HCT116 (cell line): ENCODE data around the gene ELFN1. TPM values are rescaled to one million over a fixed set of nuclear protein-coding genes. Genes with fewer than 3 reads are reported as not detected.

Experiments
- ATAC-seq: fragments of 200-7000 bp; cut with Tn5 transposase; 2 replicates; pipeline ENCODE4 v1.9.1; 2020; ENCODE audit warnings: mild to moderate bottlenecking, moderate library complexity
- BruUV-seq: library from RNA; stranded (reverse); fragments of 400-500 nt; replicated peaks from 2 replicates; lab custom pipeline; 2021; lab: Mats Ljungman, UMichigan
- CTCF ChIA-PET: fragments of 300-600 bp; sonication (Branson Sonifier 250); formaldehyde crosslinking; loops from one replicate; lab custom pipeline; 2021; ENCODE audit warnings: antibody characterized with exemption; lab: Charles Lee
- POLR2A ChIA-PET: fragments of 300-600, 350-600 bp; sonication (Branson Sonifier 250); formaldehyde crosslinking; loops from one replicate; lab custom pipeline; 2021; ENCODE audit warnings: antibody characterized with exemption; lab: Charles Lee
- RAD21 ChIA-PET, 2 experiments: fragments of 300-600 bp; sonication (Branson Sonifier 250); formaldehyde crosslinking; loops; one replicate each; lab custom pipeline; 2023; ENCODE audit warnings: low total read pairs in 2 of 2; ENCODE audit not compliant: uncharacterized antibody in 2 of 2, unreplicated experiment in 2 of 2, low non-redundant PET in 1 of 2; lab: Charles Lee
- DNase-seq: peaks from one replicate; pipeline ENCODE4 v3.0.0-alpha.2; 2010; ENCODE audit warnings: low read depth, low spot score
- H2AFZ ChIP-seq: fragments of 200-600 bp; shearing (Covaris generic), sonication (generic); 2 replicates; pipeline ENCODE4 v1.6.1; 2017; ENCODE audit warnings: low read depth, mixed run types, mixed read lengths, antibody characterized with exemption, low read length; ENCODE audit not compliant: poor library complexity, severe bottlenecking
- H3K27ac ChIP-seq: 2 replicates; pipeline ENCODE4 v1.5.1; 2012; ENCODE audit warnings: low read depth, low read length
- H3K27me3 ChIP-seq: fragments of 200-600 bp; sonication (generic); 2 replicates; pipeline ENCODE4 v1.6.1; 2016; ENCODE audit warnings: mixed run types, low read length, mixed read lengths; ENCODE audit not compliant: insufficient read depth
- H3K36me3 ChIP-seq, 2 experiments: fragments of 200-500 bp in 1 of 2; fragments of 200-600 bp in 1 of 2; sonication (Bioruptor generic) in 1 of 2; sonication (generic) in 1 of 2; 2 replicates each; pipeline versions ENCODE4 v1.5.1 to v1.6.1; 2014 to 2016; ENCODE audit warnings: low read length in 2 of 2, inconsistent platforms in 1 of 2, mixed read lengths in 1 of 2, mixed run types in 1 of 2; ENCODE audit not compliant: insufficient read depth in 2 of 2, control insufficient read depth in 1 of 2
- H3K4me1 ChIP-seq, 2 experiments: fragments of 200-600 bp in 1 of 2; sonication (generic) in 1 of 2; 2 replicates each; pipeline versions ENCODE4 v1.5.1 to v1.6.1; 2012 to 2017; ENCODE audit warnings: low read length in 2 of 2, inconsistent platforms in 1 of 2, mild to moderate bottlenecking in 1 of 2, mixed read lengths in 1 of 2, mixed run types in 1 of 2, moderate library complexity in 1 of 2; ENCODE audit not compliant: insufficient read depth in 2 of 2, control insufficient read depth in 1 of 2
- H3K4me2 ChIP-seq: fragments of 200-600 bp; sonication (generic); 2 replicates; pipeline ENCODE4 v1.6.1; 2017; ENCODE audit warnings: mixed run types, low read length, mixed read lengths
- H3K4me3 ChIP-seq, 2 experiments: fragments of 200-600 bp in 1 of 2; sonication (generic) in 1 of 2; replicated peaks in 1 of 2; 2 replicates each; pipeline ENCODE4 v1.5.1; 2011 to 2016; ENCODE audit warnings: low read length in 2 of 2, control low read depth in 1 of 2, low read depth in 1 of 2, mild to moderate bottlenecking in 1 of 2, mixed read lengths in 1 of 2, mixed run types in 1 of 2
- H3K79me2 ChIP-seq: fragments of 200-600 bp; sonication (generic); 2 replicates; pipeline ENCODE4 v1.6.1; 2017; ENCODE audit warnings: mild to moderate bottlenecking, mixed run types, low read length, moderate library complexity, mixed read lengths; ENCODE audit not compliant: insufficient read depth
- H3K9ac ChIP-seq: fragments of 200-600 bp; sonication (generic); 2 replicates; pipeline ENCODE4 v1.6.1; 2016; ENCODE audit warnings: low read length, mixed read lengths
- H3K9me2 ChIP-seq: fragments of 200-600 bp; sonication (generic), shearing (Covaris generic); 2 replicates; pipeline ENCODE4 v1.6.1; 2017; ENCODE audit warnings: mixed run types, mild to moderate bottlenecking, moderate library complexity; ENCODE audit not compliant: insufficient read depth
- H3K9me3 ChIP-seq, 2 experiments: fragments of 200-500 bp in 1 of 2; fragments of 200-600 bp in 1 of 2; sonication (Bioruptor generic) in 1 of 2; sonication (generic) in 1 of 2; 2 replicates each; pipeline ENCODE4 v1.6.1; 2014 to 2017; ENCODE audit warnings: low read length in 2 of 2, mixed read lengths in 2 of 2, inconsistent platforms in 1 of 2, low read depth in 1 of 2, mild to moderate bottlenecking in 1 of 2, mixed run types in 1 of 2, moderate library complexity in 1 of 2; ENCODE audit not compliant: control insufficient read depth in 1 of 2, insufficient read depth in 1 of 2
- H4K20me1 ChIP-seq: fragments of 200-600 bp; sonication (generic), shearing (Covaris generic); 2 replicates; pipeline ENCODE4 v1.6.1; 2017; ENCODE audit warnings: mixed run types, mild to moderate bottlenecking, moderate library complexity; ENCODE audit not compliant: insufficient read depth
- RAD21 ChIP-seq: IDR thresholded peaks from 2 replicates; pipeline ENCODE4 v1.6.1; 2012; ENCODE audit warnings: low read depth, mild to moderate bottlenecking
- TCF7L2 ChIP-seq: IDR thresholded peaks from 2 replicates; pipeline ENCODE4 v1.7.0; 2011; ENCODE audit warnings: borderline replicate concordance, inconsistent platforms; ENCODE audit not compliant: insufficient read depth, insufficient read length; ENCODE audit errors: extremely low read depth
- ZFX ChIP-seq: fragments of 450-650 bp; IDR thresholded peaks from 2 replicates; pipeline ENCODE4 v1.6.1; 2017
- intact Hi-C: fragments of 100-400 bp; cut with micrococcal nuclease; formaldehyde crosslinking; loops from 2 replicates; pipeline ENCODE4 v1.10.0; 2022
- total RNA-seq: library from RNA; stranded (reverse); gene quantifications from one replicate; pipeline ENCODE4 v1.2.1, GENCODE V29; 2021; ENCODE audit not compliant: unreplicated experiment
- TF ChIP-seq, protein P1 (sequence below), 3 experiments: fragments of 200-600 bp in 1 of 3; sonication (generic) in 1 of 3; IDR thresholded peaks in 2 of 3; conservative IDR thresholded peaks in 1 of 3; 2 replicates each; pipeline ENCODE4 v1.5.1; 2012 to 2017; ENCODE audit warnings: low read depth in 2 of 3, low read length in 2 of 3, antibody characterized with exemption in 1 of 3, borderline replicate concordance in 1 of 3, control low read depth in 1 of 3, mild to moderate bottlenecking in 1 of 3, mixed read lengths in 1 of 3, mixed run types in 1 of 3, moderate library complexity in 1 of 3; ENCODE audit not compliant: insufficient read depth in 1 of 3
- TF ChIP-seq, protein P2 (sequence below): IDR thresholded peaks from 2 replicates; pipeline ENCODE4 v1.6.1; 2012

The ELFN1 gene
- total RNA-seq, 1 experiment from 2014 or later = 4.4 TPM

DNA sequence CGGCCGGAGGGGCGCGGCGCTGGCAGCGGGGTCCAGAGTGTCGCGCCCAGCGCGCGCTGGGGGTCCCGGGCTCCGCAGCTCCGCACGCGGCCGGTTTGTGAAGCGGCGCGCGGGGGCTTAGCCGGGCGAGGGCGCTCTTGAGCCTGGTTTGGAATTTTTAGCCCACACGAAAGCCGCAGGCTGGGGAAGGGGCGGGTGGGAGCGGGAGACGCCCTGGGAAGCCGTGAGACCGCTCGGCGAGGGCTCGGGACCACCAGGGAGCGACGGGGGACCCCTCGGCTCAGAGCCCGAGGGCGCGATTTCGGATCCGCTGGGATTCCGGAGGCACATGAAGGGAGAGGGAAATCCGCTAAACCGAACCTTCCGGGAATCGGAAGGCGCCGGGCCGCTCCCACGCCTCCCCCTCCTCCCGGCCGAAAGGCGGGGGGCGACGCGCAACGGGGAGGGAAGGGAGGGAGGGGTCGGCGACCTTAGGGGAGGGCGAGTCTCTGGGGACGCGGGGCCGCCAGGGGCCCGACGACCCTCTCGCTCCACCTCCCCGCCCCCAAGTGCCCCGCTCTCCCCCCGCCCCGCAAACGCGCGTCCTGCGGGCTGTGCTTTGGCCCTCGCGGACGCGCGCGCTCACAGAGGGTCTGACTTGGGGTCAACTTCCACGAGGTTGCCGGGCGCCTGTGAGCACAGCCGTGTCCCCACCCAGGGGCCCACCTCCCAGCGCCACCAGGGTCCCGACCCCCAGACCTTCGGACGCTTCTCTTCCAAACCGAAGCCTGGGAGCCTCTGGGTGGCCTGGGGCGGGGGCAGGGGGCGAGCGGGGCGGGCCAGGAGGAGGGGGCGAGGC, 5.1 kb upstream of the ELFN1 start:
- H3K9me3 ChIP-seq = no peaks in the 10 kb centered on the region
- ATAC-seq (peak; percentile 77), DNase-seq (peak; percentile 18)
- H2AFZ ChIP-seq = no peak overlapping the region
- ChIA-PET RAD21 (interaction anchor here (0.6 to 0.9 kb wide), 3 partner anchors 84 to 93 kb away, joined by 3 to 5 read pairs (median 3); no protein-coding TSS in a partner anchor), POLR2A (interaction anchor here (0.6 kb wide), 1 partner anchor 317 kb away, joined by 3 read pairs; no protein-coding TSS in a partner anchor), CTCF (interaction anchor here (0.6 to 1.0 kb wide), 14 partner anchors 8 to 1616 kb away, joined by 3 to 10 read pairs (median 4); no protein-coding TSS in a partner anchor)
- no TSS peak for BruUV-seq
- no peaks in the 10 kb centered on the region for H3K36me3 ChIP-seq
- no peak overlapping the region for H3K27ac ChIP-seq
- peak overlapping the region; percentile 23; the same call in 1 of the 2 replicates for H3K9ac ChIP-seq
- TF ChIP-seq, protein P1, sequence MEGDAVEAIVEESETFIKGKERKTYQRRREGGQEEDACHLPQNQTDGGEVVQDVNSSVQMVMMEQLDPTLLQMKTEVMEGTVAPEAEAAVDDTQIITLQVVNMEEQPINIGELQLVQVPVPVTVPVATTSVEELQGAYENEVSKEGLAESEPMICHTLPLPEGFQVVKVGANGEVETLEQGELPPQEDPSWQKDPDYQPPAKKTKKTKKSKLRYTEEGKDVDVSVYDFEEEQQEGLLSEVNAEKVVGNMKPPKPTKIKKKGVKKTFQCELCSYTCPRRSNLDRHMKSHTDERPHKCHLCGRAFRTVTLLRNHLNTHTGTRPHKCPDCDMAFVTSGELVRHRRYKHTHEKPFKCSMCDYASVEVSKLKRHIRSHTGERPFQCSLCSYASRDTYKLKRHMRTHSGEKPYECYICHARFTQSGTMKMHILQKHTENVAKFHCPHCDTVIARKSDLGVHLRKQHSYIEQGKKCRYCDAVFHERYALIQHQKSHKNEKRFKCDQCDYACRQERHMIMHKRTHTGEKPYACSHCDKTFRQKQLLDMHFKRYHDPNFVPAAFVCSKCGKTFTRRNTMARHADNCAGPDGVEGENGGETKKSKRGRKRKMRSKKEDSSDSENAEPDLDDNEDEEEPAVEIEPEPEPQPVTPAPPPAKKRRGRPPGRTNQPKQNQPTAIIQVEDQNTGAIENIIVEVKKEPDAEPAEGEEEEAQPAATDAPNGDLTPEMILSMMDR (IDR thresholded peaks at IDR 0.05 in 2 of 3, conservative IDR thresholded peaks at IDR 0.05 in 1 of 3; ENCODE audit: borderline replicate concordance in 1 of 3, insufficient read depth in 1 of 3, low read depth in 2 of 3, low read length in 2 of 3) = peak; percentile 74 to 95 (median 83)
- peak; percentile 79 for TF ChIP-seq RAD21
- TF ChIP-seq, protein P2, sequence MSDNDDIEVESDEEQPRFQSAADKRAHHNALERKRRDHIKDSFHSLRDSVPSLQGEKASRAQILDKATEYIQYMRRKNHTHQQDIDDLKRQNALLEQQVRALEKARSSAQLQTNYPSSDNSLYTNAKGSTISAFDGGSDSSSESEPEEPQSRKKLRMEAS = 0 out of 2 replicates have a peak, but pooled peaks have one; percentile 18
- TF ChIP-seq ZFX = no peak
- TF ChIP-seq TCF7L2 = no peak
- no peaks in the 10 kb centered on the region for H3K9me2 ChIP-seq
- H3K4me2 ChIP-seq = peak overlapping the region; percentile 81
- no peaks in the 10 kb centered on the region for H4K20me1 ChIP-seq
- H3K27me3 ChIP-seq = no peaks in the 10 kb centered on the region
- intact Hi-C loops = loop anchor here (1.0 to 2.0 kb wide), 2 partner anchors 93 to 544 kb away; no protein-coding TSS in a partner anchor
- no peaks in the 10 kb centered on the region for H3K79me2 ChIP-seq
- peaks cover 0 to 19% of the 10 kb centered on the region in 2 experiments; a peak in 2 of 4 replicates for H3K4me1 ChIP-seq
- H3K4me3 ChIP-seq = peak overlapping the region; percentile 42 to 54
